ELR (cell line): Measurements from ENCODE around the gene CD8A.
"Not testable (repeated sequence)": the region's sequence is repeated elsewhere in the genome, so short reads cannot be mapped to it uniquely, and the experiment has no call there.

Experiments
- DNase-seq: peaks from one replicate; pipeline ENCODE4 v3.0.0-alpha.2; 2015; ENCODE audit warnings: low read depth

The CD8A gene

GRCh38 chr2:86790676-86791572 is at the start of gene CD8A:
TSS of gene CD8A (minus strand) at chr2:86790913. CDS start at chr2:86790825, 88 bp downstream.
- DNase-seq = peak; percentile 37

- DNase-seq = not testable (repeated sequence)
These were observed 49.3 kb upstream of the CD8A start for GRCh38 chr2:86839871-86840548.

GRCh38 chr2:86839455-86839854 is 48.7 kb upstream of the CD8A start:
- DNase-seq = not testable (repeated sequence)

- DNase-seq = not testable (repeated sequence)
These were observed 47.0 kb upstream of the CD8A start for GRCh38 chr2:86837714-86838113.

GRCh38 chr2:86836915-86837695 is 46.4 kb upstream of the CD8A start:
- peak; percentile 88 for DNase-seq

GRCh38 chr2:86835548-86835889 is 44.8 kb upstream of the CD8A start:
- DNase-seq = not testable (repeated sequence)

GRCh38 chr2:86833315-86833714 is 42.6 kb upstream of the CD8A start:
- no peak for DNase-seq

GRCh38 chr2:86832334-86833096 is 41.8 kb upstream of the CD8A start:
- no peak for DNase-seq

GRCh38 chr2:86831537-86831936 is 40.8 kb upstream of the CD8A start:
- DNase-seq = no peak

- DNase-seq = no peak
These were observed 36.2 kb upstream of the CD8A start for GRCh38 chr2:86826951-86827350.

GRCh38 chr2:86825693-86826381 is 35.1 kb upstream of the CD8A start:
- no peak for DNase-seq

GRCh38 chr2:86825036-86825692 is 34.5 kb upstream of the CD8A start:
- no peak for DNase-seq

- DNase-seq = no peak
These were observed 32.1 kb upstream of the CD8A start for GRCh38 chr2:86822668-86823345.

- no peak for DNase-seq
These were observed 31.1 kb upstream of the CD8A start for GRCh38 chr2:86821842-86822241.

- no peak for DNase-seq
These were observed 30.6 kb upstream of the CD8A start for GRCh38 chr2:86821306-86821705.

GRCh38 chr2:86818957-86819356 is 28.2 kb upstream of the CD8A start:
- DNase-seq = no peak

GRCh38 chr2:86818114-86818801 is 27.5 kb upstream of the CD8A start:
- no peak for DNase-seq

GRCh38 chr2:86815611-86816010 is 24.9 kb upstream of the CD8A start:
- DNase-seq = no peak

- DNase-seq = no peak
These were observed 18.9 kb upstream of the CD8A start for GRCh38 chr2:86809481-86810121.
